SIG-M5 (cell line): Measurements from ENCODE around the gene CTU1.

ENCODE experiments used
- DNase-seq: peaks from one replicate; lab custom pipeline; 2025; lab: John Stamatoyannopoulos, UW

CTU1 gene

DNA sequence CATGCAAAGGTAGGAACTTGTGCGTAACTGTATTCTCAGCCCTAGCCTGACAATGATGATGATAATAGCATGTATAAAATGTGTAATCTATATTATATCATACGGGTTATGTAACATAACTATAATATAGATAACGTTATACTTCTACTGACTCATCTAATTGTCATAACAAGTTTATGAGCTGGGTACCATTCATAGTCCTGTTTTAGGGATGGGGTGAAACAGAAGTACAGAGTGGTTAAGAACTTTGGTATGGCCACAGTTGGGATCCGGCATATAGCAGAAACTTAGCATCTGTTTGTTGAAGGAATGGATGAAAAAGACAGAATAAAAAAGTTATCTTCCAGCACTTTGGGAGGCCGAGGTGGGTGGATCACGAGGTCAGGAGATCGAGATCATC is 5.2 kb downstream of the CTU1 start:
- DNase-seq, result no peak

DNA sequence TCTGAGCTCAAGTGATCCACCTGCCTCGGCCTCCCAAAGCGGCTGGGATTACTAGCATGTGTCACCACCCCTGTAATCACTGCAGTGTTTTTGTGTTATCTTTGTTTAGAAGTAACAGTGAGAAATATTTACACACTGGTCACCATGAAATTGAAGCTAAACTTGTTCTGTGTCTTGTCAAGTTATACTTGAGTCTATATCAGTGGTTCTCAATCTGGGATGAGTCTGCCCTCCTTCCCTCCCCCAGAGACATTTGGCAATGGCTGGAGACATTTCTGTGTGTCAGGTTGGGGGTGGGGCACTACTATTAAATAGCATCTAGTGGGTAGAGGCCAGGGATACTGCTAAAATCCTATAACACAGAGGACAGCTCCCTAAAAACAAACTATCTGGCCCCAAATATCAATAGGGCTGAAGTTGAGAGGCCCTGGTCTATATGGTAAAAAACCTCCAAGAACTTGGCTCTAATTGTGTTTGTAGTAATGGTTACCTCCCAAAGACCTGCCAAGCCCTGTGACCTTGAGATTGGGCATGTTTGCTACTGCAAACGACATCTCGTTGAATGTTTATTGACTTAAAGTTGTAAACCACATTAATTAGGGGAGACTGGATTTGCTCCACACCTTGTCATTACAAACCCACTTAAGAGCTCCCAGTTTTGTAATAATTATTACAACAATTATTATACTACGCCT is 6.9 kb downstream of the CTU1 start:
- no peak for DNase-seq

DNA sequence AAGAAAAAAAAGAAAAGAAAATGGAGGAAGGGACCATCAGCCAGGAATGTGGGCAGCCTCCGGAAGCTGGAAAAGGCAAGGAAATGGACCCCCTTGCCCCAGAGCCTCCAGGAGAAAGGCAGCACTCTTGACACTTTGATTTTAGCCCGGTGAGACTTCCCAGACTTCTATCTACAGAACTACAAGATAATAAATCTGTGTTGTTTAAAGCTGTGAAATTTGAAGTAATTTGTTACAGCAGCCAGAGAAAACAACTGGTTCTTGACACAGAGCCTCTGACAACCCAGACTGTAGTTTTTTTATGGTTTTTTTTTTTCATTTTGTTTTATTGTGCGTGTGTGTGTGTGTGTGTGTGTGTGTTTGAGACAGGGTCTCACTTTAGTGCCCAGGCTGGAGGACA is 7.6 kb downstream of the CTU1 start:
- no peak for DNase-seq

DNA sequence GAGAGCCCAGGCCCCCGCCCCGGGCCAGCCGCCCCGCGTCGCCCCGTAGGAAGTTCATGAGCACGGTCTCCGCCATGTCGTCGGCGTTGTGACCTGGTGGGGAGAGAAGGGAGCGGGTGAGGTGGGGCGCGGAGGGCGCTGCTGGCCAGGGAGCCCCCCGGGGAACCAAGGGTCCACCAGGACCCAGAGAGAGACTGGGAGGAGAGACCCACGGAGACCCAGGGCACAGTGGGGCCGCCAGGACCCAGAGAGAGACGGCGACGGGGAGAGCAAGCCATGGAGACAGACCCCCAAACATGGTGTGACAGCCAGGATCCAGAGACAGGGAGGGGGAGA is 9.2 kb downstream of the CTU1 start:
- DNase-seq, result no peak

DNA sequence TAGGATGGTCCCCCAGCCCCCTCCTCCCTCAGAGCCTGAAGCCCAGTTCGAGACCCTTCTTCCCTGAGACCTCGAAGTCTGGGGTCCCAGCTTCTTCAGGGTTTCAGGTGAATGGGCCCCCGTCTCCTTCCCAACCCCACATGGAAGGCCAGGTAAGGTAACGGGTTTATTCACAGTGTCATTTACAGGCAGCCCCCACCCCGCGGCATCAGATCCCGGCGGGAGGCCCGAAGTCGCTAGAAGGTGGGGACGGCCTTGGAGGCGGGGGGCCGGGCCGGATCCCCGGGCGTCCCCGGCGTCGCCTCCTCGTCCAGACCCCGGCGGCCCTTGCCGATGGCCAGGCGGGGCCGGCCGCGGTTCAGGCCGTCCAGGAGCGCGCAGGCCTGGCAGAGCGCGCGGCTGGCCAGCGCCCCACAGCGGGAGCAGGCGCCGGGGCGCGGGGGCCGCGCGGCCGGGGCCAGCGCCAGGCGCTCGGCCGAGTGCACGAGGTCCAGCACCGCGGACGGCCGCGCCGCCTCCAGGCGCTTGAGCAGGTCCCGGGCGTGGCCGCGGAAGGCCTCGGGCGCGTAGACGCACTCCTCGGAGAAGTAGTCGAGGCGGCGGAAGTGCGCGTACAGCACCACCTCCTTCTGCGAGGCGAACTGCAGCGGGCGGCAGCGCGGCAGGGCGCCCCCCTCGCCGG is 9.7 kb downstream of the CTU1 start:
- DNase-seq, result no peak

DNA sequence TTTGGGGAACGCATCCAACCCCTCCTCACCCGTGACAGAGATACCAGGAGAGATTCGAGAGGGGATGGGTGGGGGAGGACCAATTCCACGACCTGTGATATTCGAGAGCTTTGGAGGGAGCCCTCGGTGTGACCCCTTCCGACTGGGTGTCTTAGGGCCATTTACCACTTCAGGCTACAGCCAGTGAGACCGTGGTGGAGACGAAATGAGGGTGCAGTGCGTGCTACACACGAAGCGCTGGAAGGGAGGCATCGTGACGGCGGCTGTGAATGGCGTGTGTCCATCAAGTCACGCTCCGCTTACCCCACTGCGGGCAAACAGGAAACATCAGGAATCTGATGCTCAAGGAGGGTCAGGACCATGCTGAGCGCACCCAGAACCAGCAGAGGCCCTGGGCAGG is 10.4 kb downstream of the CTU1 start:
- DNase-seq, result no peak

DNA sequence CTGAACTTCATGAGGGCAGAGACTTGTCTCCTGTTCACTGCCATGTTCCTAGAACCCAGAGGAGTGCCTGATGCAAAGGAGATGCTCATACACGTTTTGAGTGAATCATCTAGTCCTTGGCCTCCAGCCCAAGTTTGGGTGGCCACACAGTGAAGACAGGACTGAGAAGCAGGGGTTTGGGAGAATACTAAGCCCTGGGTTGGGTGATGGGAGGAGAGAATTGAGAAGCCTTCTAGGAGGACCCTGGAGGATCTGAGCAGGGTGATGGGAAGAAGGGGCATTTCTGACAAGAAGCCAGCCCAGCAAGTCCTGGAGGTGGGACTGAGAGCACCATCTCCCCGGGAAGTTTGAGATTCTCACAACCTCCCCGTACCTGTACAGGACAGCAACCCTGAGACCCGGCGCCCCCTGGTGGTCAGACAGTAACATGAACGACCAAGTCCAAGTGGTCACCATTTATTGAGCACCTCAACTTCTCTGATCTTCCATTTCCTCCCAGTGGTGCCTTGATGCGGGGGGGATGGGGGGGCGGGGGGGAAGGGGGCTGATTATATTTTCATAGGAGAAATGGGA is 11.0 kb downstream of the CTU1 start:
- no peak for DNase-seq

DNA sequence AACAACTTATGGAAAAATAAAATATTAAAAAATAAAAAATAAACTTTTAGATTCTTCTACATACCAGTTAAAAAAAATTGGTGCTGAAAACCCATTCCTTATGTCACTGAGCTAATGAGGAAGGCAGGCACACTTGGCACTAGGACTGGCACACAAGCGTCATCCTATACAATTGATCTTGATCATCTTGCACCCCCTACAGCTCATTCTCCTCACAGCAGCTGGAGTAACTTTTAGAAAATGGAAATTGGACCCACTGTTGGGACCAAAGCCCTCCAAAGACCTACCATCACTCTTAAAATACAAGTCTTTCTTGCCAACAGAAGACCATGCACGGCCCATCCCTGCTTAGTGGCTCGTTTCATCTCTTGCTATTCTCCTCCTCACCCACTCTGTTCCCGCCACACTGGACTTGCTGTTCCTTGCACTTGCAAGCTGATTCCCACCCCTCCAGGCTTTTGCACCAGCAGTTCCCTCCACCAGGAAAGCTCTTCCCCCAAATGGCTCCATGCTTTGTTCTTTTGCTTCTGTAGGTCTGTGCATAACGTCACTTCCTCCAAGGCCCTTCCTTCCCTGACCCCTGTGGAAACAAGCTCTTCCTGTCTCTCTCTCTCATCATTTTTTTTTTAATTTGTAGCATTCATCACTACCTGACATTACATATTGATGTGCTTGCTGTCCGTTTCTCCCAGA is 11.6 kb downstream of the CTU1 start:
- DNase-seq, result no peak

DNA sequence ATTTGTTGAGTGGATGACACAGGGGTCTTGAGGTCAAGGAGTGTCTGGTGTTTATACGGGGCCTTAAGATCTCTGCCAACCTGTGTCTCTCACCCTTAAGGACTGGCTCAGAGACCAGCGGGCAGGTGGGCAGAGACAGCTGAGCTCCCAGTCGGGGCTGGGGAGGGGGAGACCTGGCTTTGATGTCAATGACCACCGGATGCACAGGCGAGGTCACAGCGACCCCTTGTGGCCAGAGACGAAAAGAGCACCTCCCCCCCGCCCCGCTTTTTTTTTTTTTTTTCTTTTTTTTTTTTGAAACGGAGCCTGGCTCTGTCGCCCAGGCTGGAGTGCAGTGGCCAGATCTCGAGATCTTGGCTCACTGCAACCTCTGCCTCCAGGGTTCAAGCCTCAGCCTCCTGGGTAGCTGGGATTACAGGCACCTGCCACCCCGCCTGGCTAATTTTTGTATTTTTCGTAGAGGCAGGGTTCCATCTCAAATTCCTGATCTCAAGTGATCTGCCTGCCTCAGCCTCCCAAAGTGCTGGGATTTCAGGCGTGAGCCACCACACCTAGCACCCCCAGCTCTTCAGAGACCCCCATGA is 13.4 kb downstream of the CTU1 start:
- DNase-seq, result no peak

DNA sequence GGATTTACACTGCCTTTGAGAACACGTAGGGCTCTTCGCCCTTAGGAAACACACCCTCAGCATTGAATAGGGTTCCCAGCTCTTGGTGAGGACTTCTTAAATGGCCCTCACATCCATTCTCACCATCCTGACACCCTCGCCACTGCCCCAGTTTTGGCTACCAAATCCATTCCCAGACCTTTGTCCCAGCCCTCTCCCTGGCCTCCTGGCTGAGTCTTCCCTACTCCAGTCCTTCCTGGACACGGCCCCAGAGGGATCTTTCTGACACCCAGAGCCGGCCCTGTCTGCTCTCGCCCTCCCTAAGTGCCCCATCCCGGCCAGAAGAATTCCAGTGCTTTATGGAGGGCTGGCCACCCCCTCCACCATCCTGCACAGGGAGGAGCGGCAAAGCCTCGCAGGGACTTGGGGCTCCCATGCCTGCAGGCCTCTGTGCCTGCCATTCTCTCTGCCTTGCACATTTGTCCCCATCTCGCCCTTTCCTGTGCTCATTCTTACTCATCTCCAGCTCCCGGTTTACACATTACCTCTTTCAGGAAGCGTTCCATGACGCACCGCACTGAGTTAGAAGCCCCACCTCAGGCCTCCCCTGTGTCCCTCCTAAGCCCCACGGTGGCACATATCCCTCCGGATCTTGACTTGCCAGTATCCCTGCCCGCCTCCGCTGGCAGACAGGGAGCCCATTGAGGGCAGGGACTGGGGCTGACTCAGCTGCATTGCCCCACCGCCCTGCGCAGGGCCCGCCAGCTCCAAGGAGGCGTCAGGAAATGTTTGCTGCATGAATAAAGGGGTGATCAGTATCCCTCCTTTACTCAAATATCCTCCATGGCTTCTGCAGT is 14.5 kb downstream of the CTU1 start:
- no peak for DNase-seq

DNA sequence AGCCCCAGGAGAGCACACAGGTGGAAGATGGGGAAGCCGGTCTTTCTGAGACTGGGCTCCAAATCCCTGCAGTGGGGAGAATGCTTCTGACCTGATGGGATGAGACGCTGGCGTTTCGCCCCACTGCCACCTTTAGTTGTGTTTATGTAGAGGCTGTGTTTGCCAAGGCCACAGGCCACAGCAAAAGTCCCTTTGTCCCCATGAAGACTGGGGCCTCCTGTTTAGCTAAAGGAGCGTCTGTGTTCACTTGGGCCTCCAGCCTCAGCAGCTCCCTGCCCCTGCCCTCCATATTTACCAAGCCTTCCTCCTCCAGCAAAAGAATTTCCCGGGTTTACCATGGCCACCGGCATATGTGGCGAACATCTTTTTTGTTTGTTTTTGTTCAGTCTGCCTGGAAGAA is 15.1 kb downstream of the CTU1 start:
- no peak for DNase-seq

DNA sequence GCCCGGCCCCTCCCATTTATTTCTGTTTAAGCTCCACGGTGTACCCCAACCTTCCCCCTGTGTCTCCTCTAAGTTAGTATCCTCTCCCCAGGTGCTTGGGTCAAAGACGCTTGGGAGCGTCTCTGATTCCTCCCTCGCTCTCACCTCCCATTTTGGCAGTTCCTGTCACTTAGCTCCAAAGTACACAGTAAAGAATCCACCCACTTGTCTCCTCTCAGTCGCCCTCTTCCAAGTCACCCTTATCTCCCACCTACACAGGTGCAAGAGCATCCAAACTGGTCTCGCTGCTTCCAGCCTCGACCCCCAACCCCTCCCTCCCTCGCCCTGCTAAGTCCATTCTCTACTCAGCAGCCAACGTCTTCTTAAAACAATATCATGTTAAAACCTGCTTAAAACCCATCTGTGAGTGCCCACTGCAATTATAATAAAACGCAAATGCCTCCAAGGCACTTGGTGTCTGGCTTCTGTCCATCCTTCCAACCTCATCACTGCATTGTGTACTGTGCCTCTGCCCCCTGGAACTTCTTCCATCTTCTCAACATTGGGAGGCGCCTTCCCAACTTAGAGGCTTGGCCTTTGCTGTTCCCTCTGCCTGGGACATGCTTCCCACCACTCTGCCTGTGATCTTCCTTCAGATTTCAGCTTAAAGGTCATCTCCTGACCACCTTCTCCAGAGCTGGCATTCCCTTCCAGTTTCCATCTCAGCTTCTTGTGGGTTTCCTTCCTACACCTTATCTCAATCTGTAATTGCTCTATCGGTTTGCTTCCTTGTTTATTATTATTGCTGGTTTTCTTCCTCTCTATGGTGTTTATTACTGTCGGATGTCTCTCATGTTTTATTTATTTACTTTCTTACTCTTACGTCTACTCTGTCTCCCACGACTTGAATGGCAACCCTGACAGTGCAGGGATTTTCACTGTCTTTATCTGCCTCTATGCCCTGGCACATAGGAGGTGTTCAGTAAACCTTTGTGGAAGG is 16.0 kb downstream of the CTU1 start:
- no peak for DNase-seq

DNA sequence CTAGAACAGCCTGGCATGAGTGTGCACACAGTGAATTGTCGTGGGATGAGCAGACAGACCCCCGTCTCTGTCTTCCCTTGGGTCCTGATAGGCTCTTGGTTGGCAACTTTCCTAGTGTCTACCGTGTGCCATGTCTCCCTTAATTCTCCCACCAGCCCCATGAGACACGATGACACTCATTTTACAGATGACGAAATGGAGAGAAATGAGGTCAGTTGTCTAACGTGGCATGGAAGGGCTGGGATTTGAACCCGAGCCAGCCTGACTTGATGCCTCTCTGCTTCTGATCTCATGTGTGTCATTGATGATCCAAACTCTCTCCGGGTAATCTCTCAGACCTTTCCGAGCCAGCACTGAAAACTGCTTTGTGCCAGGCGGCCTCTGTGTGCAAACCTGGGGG is 17.1 kb downstream of the CTU1 start:
- DNase-seq, result no peak

DNA sequence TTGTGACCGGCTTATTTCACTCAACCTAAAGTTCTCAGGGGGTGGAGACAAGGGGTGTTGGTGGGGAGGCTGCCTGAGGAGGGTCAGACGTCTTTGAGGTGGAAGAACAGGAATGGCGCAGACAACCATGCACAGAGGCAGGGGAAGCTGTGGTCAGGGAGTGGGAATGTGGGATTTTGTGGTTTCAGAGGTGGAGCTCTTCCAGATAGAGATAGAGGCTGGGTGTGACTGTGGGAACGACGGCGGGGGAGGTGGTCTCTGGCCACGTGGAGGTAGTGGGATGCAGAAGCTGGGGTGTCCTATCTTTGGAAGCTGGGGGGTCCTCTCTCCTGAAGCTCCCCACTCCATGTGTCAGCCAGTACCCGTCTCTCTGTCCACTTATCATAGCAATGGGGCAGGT is 17.7 kb downstream of the CTU1 start:
- no peak for DNase-seq

DNA sequence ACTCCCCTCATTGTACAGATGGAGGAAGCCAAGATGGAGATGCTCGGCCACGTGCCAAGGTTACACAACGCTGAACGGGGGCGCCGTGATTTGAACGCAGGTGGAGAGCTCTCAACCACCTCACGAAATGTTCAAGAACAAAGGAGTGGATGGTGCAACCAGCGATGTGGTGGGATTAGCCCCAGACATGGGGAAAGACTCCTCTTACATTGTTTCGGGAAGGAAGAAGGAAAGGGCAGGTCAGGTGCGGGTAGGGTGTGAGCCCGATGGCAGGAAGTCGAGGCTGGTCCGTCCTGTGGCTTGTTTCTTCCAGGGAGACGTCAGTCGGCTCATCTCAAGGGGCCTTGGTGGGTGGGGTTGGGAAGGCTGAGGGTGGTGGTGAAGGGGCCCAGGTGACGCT is 18.4 kb downstream of the CTU1 start:
- DNase-seq, result no peak

DNA sequence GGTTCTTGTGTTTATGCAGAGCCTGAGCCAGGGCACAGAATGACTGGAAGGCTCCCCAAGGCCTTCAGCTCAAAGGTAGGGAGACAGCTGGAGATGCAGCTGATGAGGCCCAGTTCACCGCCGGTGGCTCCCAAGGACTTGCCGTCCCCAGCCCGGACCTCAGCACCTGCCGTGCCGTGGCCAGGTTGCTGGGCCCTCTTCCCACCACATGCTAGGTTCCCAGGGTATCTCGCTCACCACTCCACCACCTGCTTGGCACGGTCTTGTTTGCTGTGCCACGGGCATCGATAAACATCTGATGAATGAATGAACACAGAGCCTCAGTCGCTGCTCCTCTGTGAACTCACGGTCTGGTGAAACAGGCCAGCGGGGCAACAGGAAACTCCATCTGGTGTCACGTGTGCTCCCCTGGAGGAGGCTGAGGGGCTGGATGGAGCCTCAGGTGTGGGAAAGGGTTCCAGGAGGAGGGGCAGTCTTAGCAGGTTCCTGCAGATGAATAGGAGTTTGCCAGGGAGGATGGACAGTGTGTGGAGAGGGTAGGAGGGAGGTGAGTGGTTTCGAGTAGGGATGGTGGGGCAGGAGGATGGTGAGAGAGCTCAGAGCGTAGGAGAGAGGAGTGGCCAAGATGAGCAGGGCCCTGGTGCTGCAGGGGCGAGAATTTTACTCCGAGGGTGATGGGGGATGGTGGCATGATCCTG is 21.9 kb downstream of the CTU1 start:
- no peak for DNase-seq

DNA sequence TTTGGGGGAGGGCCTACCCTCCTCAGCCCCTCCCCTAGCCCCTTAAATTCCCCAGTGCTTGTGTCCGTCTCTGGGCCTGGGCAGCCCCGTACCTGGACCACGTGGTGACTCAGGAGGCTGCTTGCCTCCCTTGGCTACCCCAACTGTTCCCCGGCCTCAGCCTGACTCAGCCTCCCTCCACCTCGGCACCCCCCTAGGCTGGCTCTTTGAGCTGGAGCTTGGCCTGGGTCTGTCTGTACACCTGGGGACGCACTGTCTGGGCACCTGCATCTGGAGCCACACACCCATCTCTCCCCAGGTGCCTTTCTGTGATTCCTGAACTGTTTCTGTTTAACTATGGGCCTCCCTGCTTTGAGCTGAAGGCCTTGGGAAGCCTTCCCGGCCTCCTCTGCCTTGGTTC is 23.7 kb downstream of the CTU1 start:
- DNase-seq, result no peak

DNA sequence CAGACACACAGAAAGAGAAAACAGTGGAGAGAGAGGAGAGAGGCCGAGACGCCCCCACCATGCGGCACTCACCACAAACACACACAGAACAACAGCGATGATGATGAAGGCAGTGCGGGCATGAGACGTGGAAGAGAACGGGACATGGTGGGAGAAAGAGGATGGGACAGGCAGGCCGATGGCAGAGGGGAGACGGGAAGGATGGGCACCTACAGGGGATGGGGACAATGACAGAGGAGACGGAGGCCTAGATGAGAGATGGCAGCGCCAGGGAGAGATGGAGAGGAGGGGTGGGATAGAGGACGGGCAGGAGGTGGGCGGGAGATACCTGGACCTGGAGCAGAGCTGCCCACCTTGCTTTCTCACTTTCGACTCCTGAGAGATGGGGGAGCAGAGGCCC is 24.4 kb downstream of the CTU1 start:
- no peak for DNase-seq

DNA sequence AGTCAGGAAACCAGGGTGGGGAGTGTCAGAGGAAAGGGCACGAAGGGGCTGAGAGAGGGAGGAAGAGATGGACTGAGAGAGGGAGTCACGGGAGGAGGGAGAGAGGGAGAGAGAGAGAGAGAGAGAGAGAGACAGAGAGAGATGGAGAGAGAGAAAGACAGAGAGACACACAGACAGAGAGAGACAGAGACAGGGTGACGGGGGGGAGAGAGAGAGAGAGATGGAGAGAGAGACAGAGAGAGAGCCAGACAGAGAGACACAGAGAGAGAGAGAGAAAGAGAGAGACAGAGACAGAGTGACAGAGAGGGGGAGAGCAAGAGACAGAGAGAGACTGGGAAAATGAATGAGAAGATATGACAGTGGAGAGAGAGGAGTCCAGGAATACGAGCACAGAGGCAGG is 25.0 kb downstream of the CTU1 start:
- no peak for DNase-seq

DNA sequence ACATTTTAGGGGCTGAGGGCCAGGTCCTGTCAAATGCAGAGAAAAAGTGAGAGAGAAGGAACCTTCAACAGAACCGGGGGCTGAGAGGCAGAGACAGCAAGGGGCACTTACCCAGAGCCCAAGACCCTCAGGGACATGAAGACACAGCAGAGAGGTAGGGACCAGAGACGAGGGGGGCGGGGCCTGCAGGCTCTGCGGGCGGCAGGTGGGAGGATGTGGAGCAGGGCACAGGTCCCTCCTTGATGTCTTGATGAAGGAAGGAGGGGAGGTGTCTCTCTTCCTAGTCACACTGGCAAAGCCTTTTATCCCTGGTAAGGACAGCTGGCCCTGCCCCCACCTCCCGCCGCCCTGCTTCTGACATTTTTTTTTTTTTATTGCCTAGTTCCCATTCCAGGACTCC is 25.6 kb downstream of the CTU1 start, which contains the start of gene KLK14:
TSS of gene KLK14 (minus strand) at position 277 of the 400 bp plus-strand sequence. CDS start at position 4, 273 bp downstream.
- DNase-seq, result no peak
